ENCODE results near the gene CIZ1. TPM values are rescaled to one million over a fixed set of nuclear protein-coding genes. Genes with fewer than 3 reads are reported as not detected.

CIZ1 gene
- polyA plus RNA-seq, 2 of the 4 experiments (the other 2 are of a cell fraction), result 39.2 to 92.5 TPM

DNA sequence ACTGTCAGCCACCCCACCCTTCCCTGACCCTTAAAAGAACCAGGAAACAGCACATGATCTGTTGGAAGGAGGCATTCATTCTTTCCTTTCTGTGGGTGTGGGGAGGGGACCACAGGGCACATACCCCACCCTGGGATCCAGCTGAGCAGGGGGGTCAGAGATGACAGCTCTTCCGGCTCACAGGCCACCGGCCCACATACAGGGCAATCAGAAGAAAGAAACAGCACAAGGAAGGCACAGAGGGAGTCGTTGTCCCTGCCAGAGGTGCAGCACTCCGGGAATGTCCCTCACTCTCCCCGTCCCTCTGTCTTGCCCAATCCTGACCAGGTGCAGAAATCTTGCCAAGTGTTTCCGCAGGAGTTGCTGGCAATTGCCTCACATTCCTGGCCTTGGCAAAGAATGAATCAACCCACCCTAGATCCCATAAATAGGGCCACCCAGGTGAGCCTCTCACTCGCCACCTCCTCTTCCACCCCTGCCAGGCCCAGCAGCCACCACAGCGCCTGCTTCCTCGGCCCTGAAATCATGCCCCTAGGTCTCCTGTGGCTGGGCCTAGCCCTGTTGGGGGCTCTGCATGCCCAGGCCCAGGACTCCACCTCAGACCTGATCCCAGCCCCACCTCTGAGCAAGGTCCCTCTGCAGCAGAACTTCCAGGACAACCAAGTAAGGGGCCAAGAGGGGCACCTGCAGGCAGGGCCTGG lies 42.2 kb downstream of the CIZ1 start, which contains the start of gene LCN2:
Gene LCN2 (plus strand): TSS at position 453 of the 701 bp plus-strand sequence. CDS start 73 bp downstream, at position 526.
- H3K4me1 ChIP-seq, result peaks cover 31% of the 10 kb centered on the region
- CTCF ChIA-PET, result interaction anchor here (1.2 to 2.6 kb wide), 2 partner anchors 19 to 20 kb away, joined by 5 to 15 read pairs; no protein-coding TSS in a partner anchor
- no peak for FAIRE-seq
- H3K27ac ChIP-seq, result peak within 1 kb of the TSS; percentile 76 to 82
- no peak within 1 kb of the TSS for H3K4me3 ChIP-seq
- H3K9me3 ChIP-seq, result no peaks in the 10 kb centered on the region
- DNase-seq (ENCODE audit: low read depth in 1 of 2, low spot score in 1 of 2), result peak; percentile 31 to 74
- peak within 1 kb of the TSS; percentile 66 for H3K4me2 ChIP-seq
- TF ChIP-seq MAZ (IDR thresholded peaks at IDR 0.05; ENCODE audit: borderline replicate concordance, low read depth, low read length), result no peak
- TF ChIP-seq ZSCAN20 (CRISPR knock-in tag; IDR thresholded peaks at IDR 0.05), result no peak
- TF ChIP-seq GATA3 (IDR thresholded peaks at IDR 0.05; ENCODE audit: borderline replicate concordance), result 0 out of 2 replicates have a peak, but pooled peaks have one; percentile 22
- no peak for TF ChIP-seq BHLHE40 (IDR thresholded peaks at IDR 0.05; ENCODE audit: low read depth, low read length)
- TF ChIP-seq, protein P1, sequence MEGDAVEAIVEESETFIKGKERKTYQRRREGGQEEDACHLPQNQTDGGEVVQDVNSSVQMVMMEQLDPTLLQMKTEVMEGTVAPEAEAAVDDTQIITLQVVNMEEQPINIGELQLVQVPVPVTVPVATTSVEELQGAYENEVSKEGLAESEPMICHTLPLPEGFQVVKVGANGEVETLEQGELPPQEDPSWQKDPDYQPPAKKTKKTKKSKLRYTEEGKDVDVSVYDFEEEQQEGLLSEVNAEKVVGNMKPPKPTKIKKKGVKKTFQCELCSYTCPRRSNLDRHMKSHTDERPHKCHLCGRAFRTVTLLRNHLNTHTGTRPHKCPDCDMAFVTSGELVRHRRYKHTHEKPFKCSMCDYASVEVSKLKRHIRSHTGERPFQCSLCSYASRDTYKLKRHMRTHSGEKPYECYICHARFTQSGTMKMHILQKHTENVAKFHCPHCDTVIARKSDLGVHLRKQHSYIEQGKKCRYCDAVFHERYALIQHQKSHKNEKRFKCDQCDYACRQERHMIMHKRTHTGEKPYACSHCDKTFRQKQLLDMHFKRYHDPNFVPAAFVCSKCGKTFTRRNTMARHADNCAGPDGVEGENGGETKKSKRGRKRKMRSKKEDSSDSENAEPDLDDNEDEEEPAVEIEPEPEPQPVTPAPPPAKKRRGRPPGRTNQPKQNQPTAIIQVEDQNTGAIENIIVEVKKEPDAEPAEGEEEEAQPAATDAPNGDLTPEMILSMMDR (IDR thresholded peaks at IDR 0.05), result no peak
- TF ChIP-seq, protein P2, sequence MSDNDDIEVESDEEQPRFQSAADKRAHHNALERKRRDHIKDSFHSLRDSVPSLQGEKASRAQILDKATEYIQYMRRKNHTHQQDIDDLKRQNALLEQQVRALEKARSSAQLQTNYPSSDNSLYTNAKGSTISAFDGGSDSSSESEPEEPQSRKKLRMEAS (IDR thresholded peaks at IDR 0.05), result no peak
- peak; percentile 17; the same call in 1 of the 2 replicates for TF ChIP-seq HOXB13 (CRISPR knock-in tag; IDR thresholded peaks at IDR 0.05; ENCODE audit: low read depth)
- no peak for TF ChIP-seq NPAS2 (CRISPR knock-in tag; IDR thresholded peaks at IDR 0.05; ENCODE audit: borderline replicate concordance)
- no peak for TF ChIP-seq POLR2AphosphoS2 (conservative IDR thresholded peaks at IDR 0.05; ENCODE audit: low read length)
- no peak for TF ChIP-seq SMC3 (IDR thresholded peaks at IDR 0.05)
- TF ChIP-seq RFX5 (IDR thresholded peaks at IDR 0.05), result no peak
- TF ChIP-seq, protein P3, sequence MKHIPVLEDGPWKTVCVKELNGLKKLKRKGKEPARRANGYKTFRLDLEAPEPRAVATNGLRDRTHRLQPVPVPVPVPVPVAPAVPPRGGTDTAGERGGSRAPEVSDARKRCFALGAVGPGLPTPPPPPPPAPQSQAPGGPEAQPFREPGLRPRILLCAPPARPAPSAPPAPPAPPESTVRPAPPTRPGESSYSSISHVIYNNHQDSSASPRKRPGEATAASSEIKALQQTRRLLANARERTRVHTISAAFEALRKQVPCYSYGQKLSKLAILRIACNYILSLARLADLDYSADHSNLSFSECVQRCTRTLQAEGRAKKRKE (CRISPR knock-in tag; IDR thresholded peaks at IDR 0.05; ENCODE audit: low read depth), result no peak
- no peak for TF ChIP-seq KDM1A (IDR thresholded peaks at IDR 0.05; ENCODE audit: low read depth)
- TF ChIP-seq CEBPB (IDR thresholded peaks at IDR 0.05), result peak; percentile 75 to 87
- peak in 1 of 2 experiments; percentile 56; a peak in 2 of 5 replicates for TF ChIP-seq EP300 (IDR thresholded peaks at IDR 0.05)
- TF ChIP-seq JUN (IDR thresholded peaks at IDR 0.05), result peak in 1 of 2 experiments; percentile 38; a peak in 1 of 5 replicates
- TF ChIP-seq CHD4 (IDR thresholded peaks at IDR 0.05; ENCODE audit: borderline replicate concordance), result no peak
- TF ChIP-seq NR3C1 (IDR thresholded peaks at IDR 0.05), result no peak
- TF ChIP-seq, protein P4, sequence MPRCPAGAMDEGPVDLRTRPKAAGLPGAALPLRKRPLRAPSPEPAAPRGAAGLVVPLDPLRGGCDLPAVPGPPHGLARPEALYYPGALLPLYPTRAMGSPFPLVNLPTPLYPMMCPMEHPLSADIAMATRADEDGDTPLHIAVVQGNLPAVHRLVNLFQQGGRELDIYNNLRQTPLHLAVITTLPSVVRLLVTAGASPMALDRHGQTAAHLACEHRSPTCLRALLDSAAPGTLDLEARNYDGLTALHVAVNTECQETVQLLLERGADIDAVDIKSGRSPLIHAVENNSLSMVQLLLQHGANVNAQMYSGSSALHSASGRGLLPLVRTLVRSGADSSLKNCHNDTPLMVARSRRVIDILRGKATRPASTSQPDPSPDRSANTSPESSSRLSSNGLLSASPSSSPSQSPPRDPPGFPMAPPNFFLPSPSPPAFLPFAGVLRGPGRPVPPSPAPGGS (IDR thresholded peaks at IDR 0.05), result peak; percentile 80; the same call in 2 of the 3 replicates
- TF ChIP-seq KDM5A (IDR thresholded peaks at IDR 0.05), result no peak
- TF ChIP-seq TP53 (CRISPR knock-in tag; IDR thresholded peaks at IDR 0.05), result no peak
- TF ChIP-seq HOXA7 (CRISPR knock-in tag; IDR thresholded peaks at IDR 0.05), result no peak
- no peak for TF ChIP-seq MYC (IDR thresholded peaks at IDR 0.05; ENCODE audit: borderline replicate concordance, low read length)
- TF ChIP-seq, protein P5, sequence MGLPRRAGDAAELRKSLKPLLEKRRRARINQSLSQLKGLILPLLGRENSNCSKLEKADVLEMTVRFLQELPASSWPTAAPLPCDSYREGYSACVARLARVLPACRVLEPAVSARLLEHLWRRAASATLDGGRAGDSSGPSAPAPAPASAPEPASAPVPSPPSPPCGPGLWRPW (IDR thresholded peaks at IDR 0.05), result peak; percentile 63; the same call in 1 of the 2 replicates
- TF ChIP-seq, protein P6, sequence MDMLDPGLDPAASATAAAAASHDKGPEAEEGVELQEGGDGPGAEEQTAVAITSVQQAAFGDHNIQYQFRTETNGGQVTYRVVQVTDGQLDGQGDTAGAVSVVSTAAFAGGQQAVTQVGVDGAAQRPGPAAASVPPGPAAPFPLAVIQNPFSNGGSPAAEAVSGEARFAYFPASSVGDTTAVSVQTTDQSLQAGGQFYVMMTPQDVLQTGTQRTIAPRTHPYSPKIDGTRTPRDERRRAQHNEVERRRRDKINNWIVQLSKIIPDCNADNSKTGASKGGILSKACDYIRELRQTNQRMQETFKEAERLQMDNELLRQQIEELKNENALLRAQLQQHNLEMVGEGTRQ (IDR thresholded peaks at IDR 0.05), result no peak
- no peak for TF ChIP-seq ZFP36 (IDR thresholded peaks at IDR 0.05; ENCODE audit: borderline replicate concordance, partially characterized antibody)
- TF ChIP-seq, protein P7, sequence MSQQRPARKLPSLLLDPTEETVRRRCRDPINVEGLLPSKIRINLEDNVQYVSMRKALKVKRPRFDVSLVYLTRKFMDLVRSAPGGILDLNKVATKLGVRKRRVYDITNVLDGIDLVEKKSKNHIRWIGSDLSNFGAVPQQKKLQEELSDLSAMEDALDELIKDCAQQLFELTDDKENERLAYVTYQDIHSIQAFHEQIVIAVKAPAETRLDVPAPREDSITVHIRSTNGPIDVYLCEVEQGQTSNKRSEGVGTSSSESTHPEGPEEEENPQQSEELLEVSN (IDR thresholded peaks at IDR 0.05; ENCODE audit: borderline replicate concordance, low read depth), result no peak
- 0 out of 2 replicates have a peak, but pooled peaks have one; percentile 36 for TF ChIP-seq TFCP2L1 (CRISPR knock-in tag; IDR thresholded peaks at IDR 0.05)
- peak; percentile 26 to 40 for ATAC-seq
- POLR2A ChIA-PET, result no interaction called here
- WGBS (ENCODE audit: missing lambda C conversion rate), result 43% methylated on average over 9 of the region's 9 CpGs
